NCI-H2171 (cell line): Measurements from ENCODE around the gene IFT27.

Experiments
- DNase-seq: peaks from one replicate; lab custom pipeline; 2025; lab: John Stamatoyannopoulos, UW

IFT27 gene

GRCh38 chr22:36775964-36776669 is at the start of gene IFT27:
Gene IFT27 (minus strand): TSS chr22:36776119. CDS start chr22:36775707, 412 bp downstream.
- peak; percentile 99 for DNase-seq

GRCh38 chr22:36824655-36825054 is 48.7 kb upstream of the IFT27 start:
- DNase-seq = no peak

GRCh38 chr22:36823186-36823839 is 47.4 kb upstream of the IFT27 start:
- no peak for DNase-seq

GRCh38 chr22:36822581-36822980 is 46.7 kb upstream of the IFT27 start:
- no peak for DNase-seq

- no peak for DNase-seq
Observed at GRCh38 chr22:36819112-36819511, 43.2 kb upstream of the IFT27 start.

- no peak for DNase-seq
Observed at GRCh38 chr22:36818010-36818642, 42.2 kb upstream of the IFT27 start.

- DNase-seq = no peak
Observed at GRCh38 chr22:36817525-36817848, 41.6 kb upstream of the IFT27 start.

GRCh38 chr22:36816636-36817524 is 41.0 kb upstream of the IFT27 start, which contains the start of gene PVALB:
Gene PVALB (minus strand): TSS chr22:36817035. CDS start chr22:36817005, 30 bp downstream.
- peak; percentile 36 for DNase-seq

- no peak for DNase-seq
Observed at GRCh38 chr22:36816339-36816635, 40.4 kb upstream of the IFT27 start.

GRCh38 chr22:36815558-36816338 is 39.8 kb upstream of the IFT27 start:
- no peak for DNase-seq

GRCh38 chr22:36814801-36815200 is 38.9 kb upstream of the IFT27 start:
- no peak for DNase-seq

GRCh38 chr22:36811094-36811800 is 35.3 kb upstream of the IFT27 start:
- peak; percentile 40 for DNase-seq

- DNase-seq = no peak
Observed at GRCh38 chr22:36809351-36809750, 33.4 kb upstream of the IFT27 start.

GRCh38 chr22:36808721-36809344 is 32.9 kb upstream of the IFT27 start:
- DNase-seq = peak; percentile 92

- no peak for DNase-seq
Observed at GRCh38 chr22:36807627-36808026, 31.7 kb upstream of the IFT27 start.

GRCh38 chr22:36806835-36807234 is 30.9 kb upstream of the IFT27 start:
- DNase-seq = peak; percentile 41

- no peak for DNase-seq
Observed at GRCh38 chr22:36803358-36803757, 27.4 kb upstream of the IFT27 start.

- DNase-seq = no peak
Observed at GRCh38 chr22:36798674-36799066, 22.8 kb upstream of the IFT27 start.

- no peak for DNase-seq
Observed at GRCh38 chr22:36797911-36798673, 22.2 kb upstream of the IFT27 start.

GRCh38 chr22:36797374-36797773 is 21.5 kb upstream of the IFT27 start:
- DNase-seq = no peak
